Measurements from ENCODE around the gene SLC12A8. TPM values are rescaled to one million over a fixed set of nuclear protein-coding genes. Genes with fewer than 3 reads are reported as not detected.

SLC12A8 gene
- total and polyA plus RNA-seq, 10 donors = 0.32 to 2.8 (median 1.3) TPM

DNA sequence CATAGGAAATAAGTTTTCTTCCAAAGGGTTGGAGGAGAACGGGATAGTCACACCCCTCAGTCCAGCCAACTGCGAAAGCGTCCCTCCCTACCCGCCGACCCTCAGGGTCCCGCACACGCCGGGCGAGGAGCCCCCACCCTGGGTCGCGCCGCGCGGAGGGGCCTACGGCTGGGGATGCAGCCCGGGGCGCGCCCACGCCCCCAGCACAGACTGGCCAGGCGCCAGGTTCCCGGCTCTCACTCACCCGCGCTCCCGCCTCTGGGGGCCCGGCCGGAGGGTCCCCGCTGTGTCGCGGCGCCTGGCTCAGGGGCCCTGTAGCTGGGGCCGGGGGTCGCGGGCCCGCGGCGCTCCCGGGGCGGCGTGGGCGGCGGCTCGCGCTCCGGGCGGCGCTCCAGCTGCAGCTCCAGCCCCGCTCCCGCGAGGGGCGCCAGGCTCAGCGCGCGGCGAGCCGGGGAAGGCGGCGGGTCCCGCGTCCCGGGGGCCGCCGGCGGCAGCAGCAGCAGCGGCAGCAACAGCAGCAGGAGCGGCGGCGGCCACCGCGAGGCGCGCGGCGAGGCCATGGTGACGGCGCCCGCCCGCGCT lies 157.1 kb downstream of the SLC12A8 start:
- intact Hi-C loops (cut with DNase I; ENCODE audit: low total_unique reads) = loop anchor here (10.0 kb wide), 2 partner anchors 59 to 89 kb away; no protein-coding TSS in a partner anchor
- WGBS, 5 donors = 0 to 1% (median 0%) methylated on average over 15 to 78 of the region's 78 CpGs
- DNase-seq = peak; percentile 87
- H3K4me3 ChIP-seq = peak overlapping the region; percentile 71 to 90 (median 76)
- peaks cover 0 to under 1% (median 0%) of the 10 kb centered on the region in 6 donors for H3K36me3 ChIP-seq
- no peak for TF ChIP-seq POLR2AphosphoS5 (IDR thresholded peaks at IDR 0.05)
- no peaks in the 10 kb centered on the region for H3K9me3 ChIP-seq
- peak overlapping the region; percentile 64 to 94 (median 90) for H3K27ac ChIP-seq
- peaks cover 37 to 54% (median 51%) of the 10 kb centered on the region in 6 donors for H3K4me1 ChIP-seq
- peaks cover 0 to 4% (median 0%) of the 10 kb centered on the region in 7 donors for H3K27me3 ChIP-seq (replicated peaks in 1 of 7)

DNA sequence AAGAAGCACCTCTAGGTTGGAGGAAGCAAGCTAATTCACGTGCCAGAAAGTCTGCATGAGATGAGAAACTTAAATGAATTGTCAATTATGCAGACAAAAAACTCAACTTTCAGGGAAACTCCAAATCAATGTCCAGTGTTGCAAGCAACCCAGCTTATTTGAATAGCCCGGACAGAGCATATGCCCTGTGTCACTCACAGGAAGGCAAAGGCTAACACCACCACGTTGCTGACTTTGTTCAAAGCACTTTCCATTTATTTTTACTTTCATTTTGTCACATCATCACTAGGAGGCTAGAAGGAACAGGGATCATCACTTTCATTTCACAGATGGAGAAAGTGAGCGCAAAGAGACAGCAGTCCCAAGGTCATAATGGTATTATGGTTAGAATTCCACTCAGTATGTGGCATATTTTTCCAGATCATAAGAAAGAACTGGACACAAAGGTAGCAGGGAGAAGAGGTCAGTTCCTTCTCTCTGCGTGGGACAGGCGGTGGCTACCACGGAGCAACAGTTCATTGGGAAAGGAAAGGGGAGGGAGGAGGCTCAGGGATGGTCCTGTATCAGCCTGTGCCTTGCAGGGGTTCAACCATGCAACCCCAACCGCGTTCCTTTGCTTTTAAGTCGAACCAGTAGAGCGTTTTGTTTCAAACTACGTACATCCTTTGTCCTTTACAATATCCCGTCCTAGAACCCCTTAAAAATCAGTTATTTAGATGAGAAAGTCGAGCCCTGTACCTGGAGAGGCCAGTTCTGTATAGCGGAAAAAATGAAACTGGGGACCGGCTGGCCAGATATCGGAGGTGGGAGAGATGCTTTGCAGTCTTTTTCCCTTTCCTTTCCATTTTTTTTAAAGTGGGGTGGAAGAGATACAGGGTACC lies 157.9 kb downstream of the SLC12A8 start:
- Histone ChIP-seq H3K36me3 (peaks cover 0 to 5% (median 0%) of the 10 kb centered on the region in 6 donors), H3K4me3 (peak overlapping the region; percentile 71 to 90 (median 76)), H3K9me3 (no peaks in the 10 kb centered on the region), H3K27me3 (replicated peaks in 1 of 7) (peaks cover 0 to 4% (median 0%) of the 10 kb centered on the region in 7 donors), H3K27ac (peak overlapping the region; percentile 64 to 94 (median 90)), H3K4me1 (peaks cover 37 to 62% (median 52%) of the 10 kb centered on the region in 6 donors)
- DNase-seq = peak; percentile 72
- TF ChIP-seq POLR2AphosphoS5 (IDR thresholded peaks at IDR 0.05) (peak in 2 of 3 donors; percentile 32 to 50), POLR2A (IDR thresholded peaks at IDR 0.05) (peak in 1 of 3 donors; percentile 43)
- TF ChIP-seq, protein P1, sequence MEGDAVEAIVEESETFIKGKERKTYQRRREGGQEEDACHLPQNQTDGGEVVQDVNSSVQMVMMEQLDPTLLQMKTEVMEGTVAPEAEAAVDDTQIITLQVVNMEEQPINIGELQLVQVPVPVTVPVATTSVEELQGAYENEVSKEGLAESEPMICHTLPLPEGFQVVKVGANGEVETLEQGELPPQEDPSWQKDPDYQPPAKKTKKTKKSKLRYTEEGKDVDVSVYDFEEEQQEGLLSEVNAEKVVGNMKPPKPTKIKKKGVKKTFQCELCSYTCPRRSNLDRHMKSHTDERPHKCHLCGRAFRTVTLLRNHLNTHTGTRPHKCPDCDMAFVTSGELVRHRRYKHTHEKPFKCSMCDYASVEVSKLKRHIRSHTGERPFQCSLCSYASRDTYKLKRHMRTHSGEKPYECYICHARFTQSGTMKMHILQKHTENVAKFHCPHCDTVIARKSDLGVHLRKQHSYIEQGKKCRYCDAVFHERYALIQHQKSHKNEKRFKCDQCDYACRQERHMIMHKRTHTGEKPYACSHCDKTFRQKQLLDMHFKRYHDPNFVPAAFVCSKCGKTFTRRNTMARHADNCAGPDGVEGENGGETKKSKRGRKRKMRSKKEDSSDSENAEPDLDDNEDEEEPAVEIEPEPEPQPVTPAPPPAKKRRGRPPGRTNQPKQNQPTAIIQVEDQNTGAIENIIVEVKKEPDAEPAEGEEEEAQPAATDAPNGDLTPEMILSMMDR (IDR thresholded peaks at IDR 0.05 in 8 of 11, conservative IDR thresholded peaks at IDR 0.05 in 3 of 11) = peak in 3 of 11 experiments; percentile 19 to 31 (median 30)
- WGBS, 5 donors = 2 to 4% (median 2%) methylated on average over 17 of the region's 17 CpGs
- intact Hi-C loops (cut with DNase I; ENCODE audit: low total_unique reads) = loop anchor here (10.0 kb wide), 2 partner anchors 60 to 90 kb away; no protein-coding TSS in a partner anchor

DNA sequence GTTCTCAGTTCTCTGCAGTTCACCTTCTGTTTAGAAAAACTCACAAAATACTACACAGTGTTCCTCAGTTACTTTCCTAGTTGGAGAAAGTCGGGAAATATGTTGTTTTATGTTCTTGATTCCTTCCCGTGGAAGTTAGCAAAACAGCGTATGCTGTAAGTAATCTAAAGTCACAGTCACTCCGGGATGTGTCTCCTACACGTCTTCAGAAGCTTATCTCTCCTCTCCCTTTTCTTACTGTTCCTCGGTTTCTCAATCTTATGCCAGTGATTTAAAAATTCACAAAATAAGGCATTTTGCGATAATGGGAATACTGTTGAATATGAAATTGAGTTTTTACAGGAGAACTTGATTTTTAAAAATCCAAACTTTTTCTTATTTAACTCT lies 158.5 kb downstream of the SLC12A8 start:
- H3K27ac ChIP-seq = peak overlapping the region; percentile 64 to 94 (median 90)
- DNase-seq = no peak
- H3K4me1 ChIP-seq = peaks cover 37 to 68% (median 52%) of the 10 kb centered on the region in 6 donors
- H3K4me3 ChIP-seq = peak overlapping the region; percentile 71 to 90 (median 76)
- 62 to 81% (median 78%) methylated on average over 7 of the region's 7 CpGs for WGBS, 5 donors
- peaks cover 0 to 4% (median 0%) of the 10 kb centered on the region in 7 donors for H3K27me3 ChIP-seq (replicated peaks in 1 of 7)
- H3K36me3 ChIP-seq = peaks cover 0 to 5% (median 0%) of the 10 kb centered on the region in 6 donors
- intact Hi-C loops (cut with DNase I; ENCODE audit: low total_unique reads) = loop anchor here (10.0 kb wide), 2 partner anchors 61 to 91 kb away; no protein-coding TSS in a partner anchor
- TF ChIP-seq, protein P1 (IDR thresholded peaks at IDR 0.05 in 8 of 11, conservative IDR thresholded peaks at IDR 0.05 in 3 of 11) = no peak
- TF ChIP-seq POLR2AphosphoS5 (IDR thresholded peaks at IDR 0.05) = no peak
- TF ChIP-seq POLR2A (IDR thresholded peaks at IDR 0.05) = no peak
- no peaks in the 10 kb centered on the region for H3K9me3 ChIP-seq

DNA sequence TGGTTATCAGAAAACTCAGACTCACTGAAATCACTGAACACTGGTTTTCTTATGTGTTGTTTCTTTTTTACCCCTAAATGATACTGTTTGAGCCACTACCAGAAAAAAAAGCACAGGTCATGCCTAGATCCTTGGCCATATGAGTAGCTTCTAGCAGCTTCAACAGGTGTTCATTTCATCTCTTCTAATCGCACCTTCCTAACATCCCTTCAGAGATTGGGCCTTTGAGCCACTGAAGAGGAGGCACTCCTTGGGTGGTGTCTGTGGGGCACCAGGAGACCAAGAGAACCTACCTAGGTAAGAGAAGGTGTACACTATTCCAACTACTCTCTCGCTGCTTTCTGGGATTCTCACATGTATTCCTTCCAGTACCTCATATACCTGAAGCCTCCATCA lies 159.2 kb downstream of the SLC12A8 start:
- TF ChIP-seq, protein P1 (IDR thresholded peaks at IDR 0.05 in 8 of 11, conservative IDR thresholded peaks at IDR 0.05 in 3 of 11) = no peak
- no peak for TF ChIP-seq POLR2A (IDR thresholded peaks at IDR 0.05)
- TF ChIP-seq POLR2AphosphoS5 (IDR thresholded peaks at IDR 0.05) = no peak
- intact Hi-C loops (cut with DNase I; ENCODE audit: low total_unique reads) = loop anchor here (10.0 kb wide), 2 partner anchors 61 to 91 kb away; no protein-coding TSS in a partner anchor
- 87 to 97% (median 88%) methylated on average over 2 of the region's 2 CpGs for WGBS, 5 donors
- Histone ChIP-seq H3K4me1 (peaks cover 37 to 75% (median 55%) of the 10 kb centered on the region in 6 donors), H3K4me3 (peak overlapping the region in 2 of 8 donors; percentile 73 to 90), H3K27me3 (replicated peaks in 1 of 7) (peaks cover 0 to 4% (median 0%) of the 10 kb centered on the region in 7 donors), H3K36me3 (peaks cover 0 to 5% (median 0%) of the 10 kb centered on the region in 6 donors), H3K27ac (peak overlapping the region; percentile 71 to 94 (median 90)), H3K9me3 (no peaks in the 10 kb centered on the region)
- peak; percentile 23 for DNase-seq
